B cell (primary cell): Measurements from ENCODE around the gene ACOXL.

Source experiments
- EZH2 ChIP-seq: IDR thresholded peaks from 2 replicates; pipeline ENCODE4 v1.6.1; 2012; ENCODE audit warnings: borderline replicate concordance, low read depth, mild to moderate bottlenecking, moderate library complexity, low read length; ENCODE audit not compliant: insufficient read depth, poor library complexity, severe bottlenecking
- TF ChIP-seq, protein P1 (sequence below): fragments of 200-600 bp; IDR thresholded peaks from one replicate; pipeline ENCODE4 v1.8.0; 2022; ENCODE audit warnings: antibody characterized with exemption, mild to moderate bottlenecking

DNA sequence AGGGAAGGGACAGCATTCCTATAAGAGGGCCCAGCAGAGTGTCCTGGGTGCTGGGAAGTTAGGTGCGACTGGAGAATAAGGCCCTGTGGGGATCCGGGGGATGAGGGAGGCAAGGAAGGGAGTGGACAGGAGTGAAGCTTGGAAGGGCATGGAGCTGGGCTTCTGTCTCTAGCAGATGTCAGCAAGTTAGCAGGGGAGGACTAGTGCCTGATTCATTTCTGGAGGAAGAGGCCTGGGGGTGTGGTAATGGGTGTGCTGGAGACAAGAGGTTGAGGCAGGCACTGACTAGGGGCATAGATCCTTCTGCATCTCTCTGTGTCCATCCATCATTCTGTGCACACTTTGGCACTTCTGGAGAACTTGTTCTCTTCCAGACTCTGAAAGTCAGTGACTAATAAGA, 134.7 kb downstream of the ACOXL start:
- TF ChIP-seq, protein P1, sequence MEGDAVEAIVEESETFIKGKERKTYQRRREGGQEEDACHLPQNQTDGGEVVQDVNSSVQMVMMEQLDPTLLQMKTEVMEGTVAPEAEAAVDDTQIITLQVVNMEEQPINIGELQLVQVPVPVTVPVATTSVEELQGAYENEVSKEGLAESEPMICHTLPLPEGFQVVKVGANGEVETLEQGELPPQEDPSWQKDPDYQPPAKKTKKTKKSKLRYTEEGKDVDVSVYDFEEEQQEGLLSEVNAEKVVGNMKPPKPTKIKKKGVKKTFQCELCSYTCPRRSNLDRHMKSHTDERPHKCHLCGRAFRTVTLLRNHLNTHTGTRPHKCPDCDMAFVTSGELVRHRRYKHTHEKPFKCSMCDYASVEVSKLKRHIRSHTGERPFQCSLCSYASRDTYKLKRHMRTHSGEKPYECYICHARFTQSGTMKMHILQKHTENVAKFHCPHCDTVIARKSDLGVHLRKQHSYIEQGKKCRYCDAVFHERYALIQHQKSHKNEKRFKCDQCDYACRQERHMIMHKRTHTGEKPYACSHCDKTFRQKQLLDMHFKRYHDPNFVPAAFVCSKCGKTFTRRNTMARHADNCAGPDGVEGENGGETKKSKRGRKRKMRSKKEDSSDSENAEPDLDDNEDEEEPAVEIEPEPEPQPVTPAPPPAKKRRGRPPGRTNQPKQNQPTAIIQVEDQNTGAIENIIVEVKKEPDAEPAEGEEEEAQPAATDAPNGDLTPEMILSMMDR: no peak
- TF ChIP-seq EZH2: no peak
